Body of pancreas (tissue), 4 donors: ENCODE results near the gene VAX1.

ENCODE experiments used
- CTCF ChIP-seq, 7 experiments: fragments of 450-650 bp in 4 of 7; fragments of 200-600 bp in 3 of 7; sonication (generic) in 3 of 7; IDR thresholded peaks; one replicate each; pipeline ENCODE4 v1.5.1; 2016 to 2019; ENCODE audit warnings: antibody characterized with exemption in 7 of 7
- POLR2A ChIP-seq, 3 donors: fragments of 450-650 bp; IDR thresholded peaks; one replicate each; pipeline ENCODE4 v1.6.1; 2016; ENCODE audit warnings: antibody characterized with exemption in 3 of 3, mild to moderate bottlenecking in 2 of 3

GRCh38 chr10:117107238-117107637 lies 30.8 kb downstream of the VAX1 start:
- TF ChIP-seq CTCF (IDR thresholded peaks at IDR 0.05) = no peak
- TF ChIP-seq POLR2A (IDR thresholded peaks at IDR 0.05) = no peak
